Uterus (tissue), 2 donors: ENCODE data around the gene ALDH9A1.
"Not testable (repeated sequence)": the region's sequence is repeated elsewhere in the genome, so short reads cannot be mapped to it uniquely, and the experiment has no call there.

Experiments used
- POLR2A ChIP-seq, 2 donors: fragments of 450-650 bp; IDR thresholded peaks; one replicate each; pipeline ENCODE4 v1.6.1; 2016; ENCODE audit warnings: antibody characterized with exemption in 2 of 2, mild to moderate bottlenecking in 1 of 2, moderate library complexity in 1 of 2
- TF ChIP-seq, protein P1 (sequence below), 4 experiments: fragments of 200-600 bp in 2 of 4; fragments of 450-650 bp in 2 of 4; sonication (generic) in 2 of 4; IDR thresholded peaks; one replicate each; pipeline ENCODE4 v1.5.1; 2016 to 2019; ENCODE audit warnings: antibody characterized with exemption in 4 of 4, mild to moderate bottlenecking in 2 of 4, moderate library complexity in 1 of 4

DNA sequence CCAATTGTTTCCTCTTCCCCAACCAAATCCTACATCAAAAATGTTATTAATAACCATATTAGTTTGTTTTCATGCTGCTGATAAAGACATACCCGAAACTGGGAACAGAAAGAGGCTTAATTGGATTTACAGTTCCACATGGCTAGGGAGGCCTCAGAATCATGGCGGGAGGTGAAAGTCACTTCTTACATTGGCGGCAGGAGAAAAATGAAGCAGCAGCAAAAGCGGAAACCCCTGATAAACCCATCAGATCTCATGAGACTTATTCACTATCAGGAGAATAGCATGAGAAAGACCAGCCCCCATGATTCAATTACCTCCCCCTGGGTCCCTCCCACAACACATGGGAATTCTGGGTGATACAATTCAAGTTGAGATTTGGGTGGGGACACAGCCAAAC is 17.6 kb downstream of the ALDH9A1 start:
- TF ChIP-seq, protein P1, sequence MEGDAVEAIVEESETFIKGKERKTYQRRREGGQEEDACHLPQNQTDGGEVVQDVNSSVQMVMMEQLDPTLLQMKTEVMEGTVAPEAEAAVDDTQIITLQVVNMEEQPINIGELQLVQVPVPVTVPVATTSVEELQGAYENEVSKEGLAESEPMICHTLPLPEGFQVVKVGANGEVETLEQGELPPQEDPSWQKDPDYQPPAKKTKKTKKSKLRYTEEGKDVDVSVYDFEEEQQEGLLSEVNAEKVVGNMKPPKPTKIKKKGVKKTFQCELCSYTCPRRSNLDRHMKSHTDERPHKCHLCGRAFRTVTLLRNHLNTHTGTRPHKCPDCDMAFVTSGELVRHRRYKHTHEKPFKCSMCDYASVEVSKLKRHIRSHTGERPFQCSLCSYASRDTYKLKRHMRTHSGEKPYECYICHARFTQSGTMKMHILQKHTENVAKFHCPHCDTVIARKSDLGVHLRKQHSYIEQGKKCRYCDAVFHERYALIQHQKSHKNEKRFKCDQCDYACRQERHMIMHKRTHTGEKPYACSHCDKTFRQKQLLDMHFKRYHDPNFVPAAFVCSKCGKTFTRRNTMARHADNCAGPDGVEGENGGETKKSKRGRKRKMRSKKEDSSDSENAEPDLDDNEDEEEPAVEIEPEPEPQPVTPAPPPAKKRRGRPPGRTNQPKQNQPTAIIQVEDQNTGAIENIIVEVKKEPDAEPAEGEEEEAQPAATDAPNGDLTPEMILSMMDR (IDR thresholded peaks at IDR 0.05) = not testable (repeated sequence)
- TF ChIP-seq POLR2A (IDR thresholded peaks at IDR 0.05) = not testable (repeated sequence)
